IMR-90 (cell line): ENCODE results near the gene RFTN1.

Experiments
- MXI1 ChIP-seq: IDR thresholded peaks from 2 replicates; pipeline ENCODE4 v1.6.1; 2012; ENCODE audit warnings: low read depth, mild to moderate bottlenecking, low read length, moderate library complexity, borderline replicate concordance
- POLR2A ChIP-seq: IDR thresholded peaks from 2 replicates; pipeline ENCODE4 v1.6.1; 2012; ENCODE audit warnings: mild to moderate bottlenecking, low read depth, low read length
- TF ChIP-seq, protein P1 (sequence below): conservative IDR thresholded peaks from 2 replicates; pipeline ENCODE4 v1.5.1; 2012; ENCODE audit warnings: mild to moderate bottlenecking, low read depth, low read length, improper control_type of control experiment

DNA sequence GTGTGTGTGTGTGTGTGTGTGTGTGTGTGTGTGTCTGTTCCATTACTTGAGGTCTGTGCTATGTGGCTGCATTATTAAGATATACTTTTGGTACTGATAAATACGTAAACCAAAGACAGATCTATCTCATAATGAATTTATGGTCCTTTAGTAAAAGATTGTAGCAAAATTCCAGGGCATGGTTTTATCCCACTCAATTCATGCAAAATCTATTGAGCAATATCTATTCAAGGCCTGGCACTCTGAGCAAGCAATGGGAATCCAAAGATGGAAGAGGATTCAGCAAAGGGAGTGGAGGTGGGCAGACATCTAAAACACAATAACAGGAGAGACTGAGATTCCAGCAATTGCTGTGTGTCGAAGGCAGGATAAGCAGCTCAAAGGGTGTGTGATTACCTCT is 86.8 kb downstream of the RFTN1 start:
- TF ChIP-seq, protein P1, sequence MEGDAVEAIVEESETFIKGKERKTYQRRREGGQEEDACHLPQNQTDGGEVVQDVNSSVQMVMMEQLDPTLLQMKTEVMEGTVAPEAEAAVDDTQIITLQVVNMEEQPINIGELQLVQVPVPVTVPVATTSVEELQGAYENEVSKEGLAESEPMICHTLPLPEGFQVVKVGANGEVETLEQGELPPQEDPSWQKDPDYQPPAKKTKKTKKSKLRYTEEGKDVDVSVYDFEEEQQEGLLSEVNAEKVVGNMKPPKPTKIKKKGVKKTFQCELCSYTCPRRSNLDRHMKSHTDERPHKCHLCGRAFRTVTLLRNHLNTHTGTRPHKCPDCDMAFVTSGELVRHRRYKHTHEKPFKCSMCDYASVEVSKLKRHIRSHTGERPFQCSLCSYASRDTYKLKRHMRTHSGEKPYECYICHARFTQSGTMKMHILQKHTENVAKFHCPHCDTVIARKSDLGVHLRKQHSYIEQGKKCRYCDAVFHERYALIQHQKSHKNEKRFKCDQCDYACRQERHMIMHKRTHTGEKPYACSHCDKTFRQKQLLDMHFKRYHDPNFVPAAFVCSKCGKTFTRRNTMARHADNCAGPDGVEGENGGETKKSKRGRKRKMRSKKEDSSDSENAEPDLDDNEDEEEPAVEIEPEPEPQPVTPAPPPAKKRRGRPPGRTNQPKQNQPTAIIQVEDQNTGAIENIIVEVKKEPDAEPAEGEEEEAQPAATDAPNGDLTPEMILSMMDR: no peak
- TF ChIP-seq POLR2A (no peak), MXI1 (no peak)
